Stimulated activated CD8-positive, alpha-beta memory T cell treated with anti-CD3 and anti-CD28 coated beads, Interleukin-7, amount 100 ng/mL, for 24 hours (primary cell): ENCODE results near the gene LTO1.

Experiments
- DNase-seq: peaks from one replicate; pipeline ENCODE4 v3.0.0-alpha.2; 2020; ENCODE audit warnings: low read depth

LTO1 gene

DNA sequence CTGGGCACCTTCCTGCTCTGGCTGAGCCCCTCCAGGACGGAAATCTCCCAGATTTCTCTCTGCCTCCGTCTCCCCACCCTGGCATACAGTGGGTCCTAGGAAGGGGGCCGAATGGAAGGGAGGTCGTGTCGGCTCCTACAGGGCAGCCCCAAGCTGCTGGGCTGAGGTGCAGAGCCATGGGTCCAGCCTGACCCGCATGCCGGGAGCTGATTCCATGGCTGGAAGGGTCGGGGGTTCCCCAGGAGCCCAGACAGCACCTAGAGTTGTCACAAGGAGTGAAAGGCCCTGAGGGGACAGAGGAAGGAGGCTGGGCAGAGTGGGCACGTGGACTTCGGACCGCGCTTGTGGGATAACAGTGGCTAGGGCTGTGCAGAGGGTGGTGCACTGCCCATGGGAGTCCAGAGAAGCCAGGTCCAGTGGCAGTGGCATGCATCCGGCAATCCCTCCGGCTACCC is 17.7 kb downstream of the LTO1 start:
- DNase-seq = no peak

DNA sequence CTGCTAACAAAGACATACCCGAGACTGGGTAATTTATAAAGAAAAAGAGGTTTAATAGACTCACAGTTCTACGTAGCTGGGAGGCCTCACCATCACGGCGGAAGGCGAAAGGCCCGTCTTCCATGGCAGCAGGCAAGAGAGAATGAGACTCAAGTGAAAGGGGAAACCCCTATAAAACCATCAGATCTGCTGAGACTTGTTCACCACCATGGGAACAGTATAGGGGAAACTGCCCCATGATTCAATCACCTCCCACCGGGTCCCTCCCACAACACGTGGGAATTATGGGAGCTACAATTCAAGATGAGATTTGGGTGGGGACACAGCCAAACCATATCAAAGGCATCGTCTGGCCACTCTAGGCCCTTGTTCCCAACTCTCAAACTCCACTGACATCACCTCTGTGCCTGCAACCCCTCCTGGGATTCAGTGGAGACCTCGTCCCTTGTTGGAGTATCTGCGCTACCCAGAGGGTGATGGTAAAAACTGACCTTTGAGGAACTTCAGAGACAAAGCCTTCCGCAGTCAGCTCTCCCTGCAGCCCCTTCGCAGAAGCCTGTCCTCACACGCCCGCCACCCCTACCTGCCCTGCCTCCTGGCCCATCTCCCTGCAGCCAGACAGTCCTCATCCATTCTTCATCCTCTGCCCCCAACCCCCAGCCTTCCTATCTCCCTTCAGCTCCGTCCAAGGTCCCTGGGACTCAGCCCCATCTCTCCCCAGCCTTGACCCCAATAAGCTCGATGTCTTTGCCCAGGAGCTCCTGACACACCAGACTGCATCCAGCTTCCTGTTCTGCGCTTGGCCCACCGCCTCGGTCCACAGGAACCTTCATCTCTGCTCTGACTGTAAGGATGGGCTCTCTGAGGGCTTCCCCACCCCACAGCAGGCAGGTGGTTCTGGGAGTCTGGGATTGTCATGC is 18.4 kb downstream of the LTO1 start:
- no peak for DNase-seq

DNA sequence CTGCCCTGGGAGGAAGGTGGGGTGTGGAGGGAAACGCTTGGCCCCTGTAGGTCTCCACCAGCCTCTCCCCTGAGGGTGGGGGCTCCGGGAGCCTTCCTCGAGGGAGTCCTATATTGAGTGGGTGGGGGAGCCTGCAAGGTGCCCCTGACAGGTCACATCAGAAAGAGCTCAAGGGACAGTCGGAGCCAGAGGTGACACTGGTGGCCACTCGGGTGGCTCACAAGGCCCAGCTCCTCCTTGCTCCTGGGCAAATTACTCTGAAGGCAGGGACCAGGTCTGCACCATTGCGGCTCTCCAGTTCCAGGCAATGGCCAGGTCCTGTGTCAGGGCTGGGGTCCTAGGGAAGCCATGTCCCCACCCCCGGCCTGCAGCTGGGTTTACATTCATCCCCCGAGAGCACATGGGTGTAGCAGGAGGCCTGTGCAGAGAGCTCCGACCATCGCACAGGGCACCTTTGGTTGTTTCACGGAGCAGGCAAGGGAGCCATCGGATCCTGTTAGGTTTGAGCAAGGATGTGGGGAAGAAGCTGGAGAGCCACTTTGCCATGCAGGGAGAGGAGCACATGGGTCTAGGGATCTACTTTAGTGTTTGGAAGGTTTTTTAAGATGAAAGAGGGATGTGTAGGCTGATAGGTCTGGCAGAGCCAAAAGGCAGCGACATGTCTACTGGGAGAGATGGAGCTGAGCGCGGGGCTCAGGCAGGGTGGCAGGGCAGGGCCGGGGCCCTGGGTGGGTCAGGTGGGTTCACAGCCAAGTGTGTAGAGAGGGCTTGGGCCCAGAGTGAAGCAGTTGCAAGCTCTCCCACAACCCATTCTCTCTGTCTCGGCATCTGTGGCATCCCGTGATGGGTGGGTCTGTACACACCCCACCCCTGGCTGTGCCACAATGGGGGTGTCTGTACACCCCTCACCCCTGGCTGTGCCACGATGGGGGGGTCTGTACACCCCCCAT is 19.4 kb downstream of the LTO1 start:
- DNase-seq = no peak

DNA sequence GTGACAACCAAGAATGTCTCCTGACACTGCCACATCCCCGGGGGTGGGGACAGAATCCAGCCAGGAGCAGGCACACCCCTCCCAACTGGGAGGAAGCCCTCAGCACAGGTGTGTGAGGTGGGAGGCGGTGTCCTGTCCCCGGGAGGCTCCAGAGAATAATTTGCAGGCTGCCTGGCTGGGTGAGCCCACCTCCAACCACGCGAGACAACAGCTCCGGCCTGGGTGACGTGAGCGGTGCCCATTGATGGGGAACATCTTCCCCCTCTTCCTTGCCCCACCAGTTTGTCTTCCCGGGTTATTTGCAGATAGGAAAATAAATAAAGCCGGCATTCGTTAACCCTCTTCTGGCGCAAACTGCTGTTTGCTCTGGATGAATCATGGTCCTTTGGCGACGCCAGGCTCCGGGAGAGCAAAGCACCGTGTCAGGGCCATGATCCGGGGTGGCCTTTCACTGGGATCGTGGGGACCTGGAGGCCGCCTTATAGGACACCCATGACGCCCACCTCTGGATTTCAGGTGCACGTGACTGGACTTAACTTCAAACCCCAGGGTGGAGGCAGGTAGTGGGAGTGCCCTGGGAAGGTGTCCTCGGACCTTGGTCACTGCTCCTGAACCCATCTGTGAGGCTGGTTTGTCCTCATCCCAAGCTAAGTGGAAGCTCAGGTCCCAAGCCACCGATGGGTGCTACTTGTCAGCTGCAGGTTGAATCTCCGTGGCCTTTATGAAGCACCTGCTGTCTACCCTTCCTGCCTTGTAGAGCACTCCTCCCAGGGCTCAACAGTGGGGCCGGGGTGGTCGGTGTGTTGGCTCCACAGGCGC is 20.3 kb downstream of the LTO1 start:
- no peak for DNase-seq

DNA sequence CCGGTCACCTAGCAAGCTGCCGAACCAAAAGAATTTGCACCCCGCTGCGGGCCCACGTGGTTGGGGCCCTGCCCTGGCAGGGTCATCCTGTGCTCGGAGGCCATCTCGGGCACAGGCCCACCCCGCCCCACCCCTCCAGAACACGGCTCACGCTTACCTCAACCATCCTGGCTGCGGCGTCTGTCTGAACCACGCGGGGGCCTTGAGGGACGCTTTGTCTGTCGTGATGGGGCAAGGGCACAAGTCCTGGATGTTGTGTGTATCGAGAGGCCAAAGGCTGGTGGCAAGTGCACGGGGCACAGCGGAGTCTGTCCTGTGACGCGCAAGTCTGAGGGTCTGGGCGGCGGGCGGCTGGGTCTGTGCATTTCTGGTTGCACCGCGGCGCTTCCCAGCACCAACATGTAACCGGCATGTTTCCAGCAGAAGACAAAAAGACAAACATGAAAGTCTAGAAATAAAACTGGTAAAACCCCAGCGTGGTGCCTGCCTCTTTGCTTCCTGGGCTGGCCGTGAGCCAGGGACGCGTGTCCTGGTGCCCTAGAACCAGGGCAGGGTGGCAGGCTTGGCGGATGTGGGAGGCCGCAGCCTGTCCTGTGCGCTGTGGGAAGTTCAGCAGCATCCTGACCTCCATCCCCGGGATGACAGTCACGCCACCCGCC is 21.0 kb downstream of the LTO1 start:
- DNase-seq = no peak

DNA sequence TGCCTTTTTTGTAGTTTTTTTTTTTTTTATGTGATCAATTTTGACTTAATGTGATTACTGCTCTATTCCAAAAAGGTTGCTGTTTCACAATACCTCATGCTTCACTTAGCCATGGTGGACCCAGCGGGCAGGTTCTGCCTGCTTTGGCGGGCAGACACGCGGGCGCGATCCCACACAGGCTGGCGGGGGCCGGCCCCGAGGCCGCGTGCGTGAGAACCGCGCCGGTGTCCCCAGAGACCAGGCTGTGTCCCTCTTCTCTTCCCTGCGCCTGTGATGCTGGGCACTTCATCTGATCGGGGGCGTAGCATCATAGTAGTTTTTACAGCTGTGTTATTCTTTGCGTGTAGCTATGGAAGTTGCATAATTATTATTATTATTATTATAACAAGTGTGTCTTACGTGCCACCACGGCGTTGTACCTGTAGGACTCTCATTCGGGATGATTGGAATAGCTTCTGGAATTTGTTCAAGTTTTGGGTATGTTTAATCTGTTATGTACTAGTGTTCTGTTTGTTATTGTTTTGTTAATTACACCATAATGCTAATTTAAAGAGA is 21.7 kb downstream of the LTO1 start:
- no peak for DNase-seq

DNA sequence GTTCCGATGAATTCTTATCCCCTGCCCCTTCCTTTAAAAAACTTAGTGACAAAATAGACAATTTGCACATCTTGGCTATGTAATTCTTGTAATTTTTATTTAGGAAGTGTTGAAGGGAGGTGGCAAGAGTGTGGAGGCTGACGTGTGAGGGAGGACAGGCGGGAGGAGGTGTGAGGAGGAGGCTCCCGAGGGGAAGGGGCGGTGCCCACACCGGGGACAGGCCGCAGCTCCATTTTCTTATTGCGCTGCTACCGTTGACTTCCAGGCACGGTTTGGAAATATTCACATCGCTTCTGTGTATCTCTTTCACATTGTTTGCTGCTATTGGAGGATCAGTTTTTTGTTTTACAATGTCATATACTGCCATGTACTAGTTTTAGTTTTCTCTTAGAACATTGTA is 22.2 kb downstream of the LTO1 start:
- no peak for DNase-seq

DNA sequence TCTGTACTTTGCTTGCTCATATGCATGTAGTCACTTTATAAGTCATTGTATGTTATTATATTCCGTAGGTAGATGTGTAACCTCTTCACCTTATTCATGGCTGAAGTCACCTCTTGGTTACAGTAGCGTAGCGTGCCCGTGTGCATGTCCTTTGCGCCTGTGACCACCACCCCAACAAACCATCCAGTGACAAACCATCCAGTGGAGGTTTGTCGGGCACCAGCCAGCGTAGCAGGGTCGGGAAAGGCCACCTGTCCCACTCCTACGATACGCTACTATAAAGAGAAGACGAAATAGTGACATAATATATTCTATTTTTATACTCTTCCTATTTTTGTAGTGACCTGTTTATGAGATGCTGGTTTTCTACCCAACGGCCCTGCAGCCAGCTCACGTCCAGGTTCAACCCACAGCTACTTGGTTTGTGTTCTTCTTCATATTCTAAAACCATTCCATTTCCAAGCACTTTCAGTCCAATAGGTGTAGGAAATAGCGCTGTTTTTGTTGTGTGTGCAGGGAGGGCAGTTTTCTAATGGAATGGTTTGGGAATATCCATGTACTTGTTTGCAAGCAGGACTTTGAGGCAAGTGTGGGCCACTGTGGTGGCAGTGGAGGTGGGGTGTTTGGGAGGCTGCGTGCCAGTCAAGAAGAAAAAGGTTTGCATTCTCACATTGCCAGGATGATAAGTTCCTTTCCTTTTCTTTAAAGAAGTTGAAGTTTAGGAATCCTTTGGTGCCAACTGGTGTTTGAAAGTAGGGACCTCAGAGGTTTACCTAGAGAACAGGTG is 23.1 kb downstream of the LTO1 start:
- no peak for DNase-seq

DNA sequence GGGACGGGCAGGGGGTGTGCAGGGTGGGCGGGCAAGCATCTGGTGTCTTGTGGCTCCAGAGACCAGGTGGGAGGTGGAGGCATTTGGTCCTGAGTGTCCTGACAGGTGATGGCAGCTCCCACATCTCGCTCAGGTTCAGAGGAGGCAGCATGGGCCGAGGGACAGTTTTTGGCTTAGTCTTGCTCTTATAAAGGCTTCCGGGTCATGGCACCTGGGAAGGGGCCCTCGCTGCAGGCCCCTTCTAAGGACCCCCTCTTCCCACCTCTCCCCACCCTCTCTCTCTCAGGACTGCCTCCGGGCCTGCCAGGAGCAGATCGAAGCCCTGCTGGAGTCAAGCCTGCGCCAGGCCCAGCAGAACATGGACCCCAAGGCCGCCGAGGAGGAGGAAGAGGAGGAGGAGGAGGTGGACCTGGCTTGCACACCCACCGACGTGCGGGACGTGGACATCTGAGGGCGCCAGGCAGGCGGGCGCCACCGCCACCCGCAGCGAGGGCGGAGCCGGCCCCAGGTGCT is 24.3 kb downstream of the LTO1 start:
- no peak for DNase-seq

DNA sequence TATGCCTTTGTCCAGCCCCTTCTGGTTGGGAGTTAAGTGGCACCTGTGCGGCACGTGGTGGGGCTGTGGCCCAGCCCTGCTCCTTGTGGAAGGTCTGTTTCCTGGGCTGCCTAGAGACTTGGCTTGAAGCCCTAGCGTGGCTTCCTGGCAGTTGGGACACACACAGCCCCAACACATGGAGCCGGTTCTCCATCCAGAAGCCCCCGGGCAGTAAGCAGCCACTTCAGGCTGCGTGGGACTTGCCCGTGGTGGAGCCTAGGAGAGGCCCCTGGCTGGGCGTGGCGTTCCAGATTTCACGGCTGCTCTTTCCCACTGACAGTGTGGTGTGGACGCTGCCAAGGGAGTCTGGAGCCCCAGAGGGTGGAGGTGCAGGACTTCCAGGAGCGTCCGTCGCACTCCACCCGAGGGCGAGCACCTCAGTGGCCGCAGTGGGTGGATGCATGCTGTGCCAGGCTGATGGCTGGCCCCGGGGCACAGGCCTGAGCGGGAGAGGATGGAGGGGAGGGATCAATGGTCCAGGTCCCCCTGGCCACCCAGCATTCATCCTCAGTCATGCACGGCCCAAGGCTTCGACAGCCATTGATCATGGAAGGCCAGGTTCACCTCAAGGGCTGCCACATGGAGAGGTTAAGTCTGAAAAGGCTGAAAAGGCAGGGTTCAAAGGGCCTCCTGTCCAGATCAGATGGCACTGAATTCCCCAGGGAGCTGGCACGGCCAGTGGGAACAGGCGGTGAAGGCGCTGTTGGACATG is 24.9 kb downstream of the LTO1 start:
- no peak for DNase-seq

DNA sequence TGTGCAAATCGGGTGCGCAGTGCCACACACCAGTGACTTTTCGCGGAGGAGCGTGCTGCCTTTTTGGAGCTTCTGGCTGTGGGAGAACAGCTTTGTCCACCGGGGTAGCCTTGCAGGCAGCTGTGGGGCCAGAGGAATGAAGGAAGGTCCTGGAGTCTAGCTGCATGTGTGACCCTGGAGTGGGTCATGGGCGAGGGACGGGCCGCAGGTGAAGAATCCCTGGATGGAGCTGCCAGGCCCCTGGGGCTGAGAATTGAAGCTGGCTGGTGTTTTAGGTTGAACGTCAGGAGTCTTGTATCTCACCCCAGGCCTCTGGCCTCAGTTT is 25.6 kb downstream of the LTO1 start:
- DNase-seq = no peak

DNA sequence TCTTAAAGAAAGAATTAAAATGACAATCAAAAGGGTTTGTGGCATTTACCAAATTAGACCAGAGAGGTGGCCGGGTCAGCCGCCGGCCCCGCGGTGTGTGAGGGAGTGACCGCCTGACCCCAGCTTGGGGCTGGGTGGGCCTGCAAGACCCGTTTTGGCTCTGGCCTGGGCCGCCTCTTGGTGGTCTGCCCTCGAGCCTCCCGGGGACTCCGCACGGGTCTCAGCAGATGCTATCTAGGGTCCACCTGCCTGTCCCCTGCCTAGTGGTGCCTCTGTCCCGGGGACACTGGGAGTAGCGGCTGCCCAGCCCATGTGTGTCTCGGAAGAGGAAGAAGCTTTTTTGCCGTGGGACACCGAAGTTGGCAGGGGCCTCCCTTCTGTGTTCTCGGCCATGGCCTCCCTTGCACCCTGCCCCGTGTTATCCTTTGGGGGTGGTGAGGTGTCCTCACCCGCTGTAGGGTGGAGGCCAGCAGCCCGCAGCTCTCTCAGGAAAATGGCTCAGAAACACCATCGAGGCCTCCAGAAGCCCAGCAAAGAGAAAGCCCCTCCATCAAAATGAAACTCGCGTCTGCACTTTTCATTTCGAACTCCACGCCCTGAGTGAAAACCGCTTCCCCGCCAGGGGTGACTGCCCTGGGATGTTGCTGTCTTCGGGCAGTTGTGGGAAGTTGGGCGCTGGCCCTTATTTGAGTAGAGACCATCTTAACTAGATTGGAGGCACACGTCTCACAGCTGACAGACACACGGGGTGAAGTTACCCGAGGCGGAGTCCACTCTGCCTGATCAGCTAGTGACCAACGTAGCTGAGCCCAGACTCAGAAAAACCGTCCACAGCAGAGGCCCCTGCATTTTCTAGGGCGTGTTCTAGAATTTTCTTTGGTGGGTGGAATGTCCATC is 26.2 kb downstream of the LTO1 start:
- no peak for DNase-seq

DNA sequence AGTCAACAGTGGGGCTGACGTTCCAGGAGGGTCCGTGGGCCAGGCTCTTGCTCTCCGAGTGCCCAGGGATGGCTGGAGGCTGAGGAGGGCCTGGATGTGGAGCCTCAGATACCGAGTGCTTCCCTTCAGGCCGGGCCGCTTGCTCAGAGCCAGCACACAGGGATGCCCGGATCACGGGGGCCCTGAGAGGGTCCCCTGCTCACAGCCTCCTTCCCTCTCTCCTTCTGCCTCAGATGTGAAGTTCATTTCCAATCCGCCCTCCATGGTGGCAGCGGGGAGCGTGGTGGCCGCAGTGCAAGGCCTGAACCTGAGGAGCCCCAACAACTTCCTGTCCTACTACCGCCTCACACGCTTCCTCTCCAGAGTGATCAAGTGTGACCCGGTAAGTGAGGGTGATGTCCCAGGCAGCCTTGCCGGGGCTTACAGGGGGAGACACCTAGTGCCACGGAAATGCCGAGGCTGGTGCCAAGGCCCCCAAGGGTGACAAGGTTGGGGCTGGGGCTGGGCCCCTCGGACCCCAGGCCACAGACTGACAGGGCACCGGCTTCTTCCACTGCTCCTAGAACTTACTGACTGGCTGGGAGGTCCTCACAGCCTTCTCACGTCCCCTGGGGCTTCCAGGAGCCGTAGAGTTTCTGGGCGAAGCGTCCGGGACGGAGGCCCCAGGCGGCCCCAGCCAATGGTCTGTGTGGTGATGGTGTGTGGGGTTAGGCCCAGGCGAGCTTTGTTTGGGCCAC is 27.2 kb downstream of the LTO1 start:
- DNase-seq = no peak

DNA sequence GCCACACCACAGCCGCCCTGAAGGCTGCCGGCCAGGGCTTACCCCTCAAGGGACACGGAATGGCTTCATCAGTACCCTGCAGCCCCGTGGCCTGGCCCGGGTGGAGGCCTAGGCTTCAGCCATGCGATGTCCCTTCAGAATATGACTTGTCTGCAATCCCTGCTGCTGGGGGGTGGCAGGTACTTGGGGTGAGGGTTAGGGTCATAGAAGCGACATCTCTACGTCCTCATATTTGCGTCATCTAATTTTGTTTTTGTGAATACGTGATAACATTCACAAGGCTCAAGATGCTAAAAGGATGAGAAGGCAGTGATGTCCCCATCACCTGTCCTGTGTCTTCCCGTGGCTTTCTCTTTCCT is 27.8 kb downstream of the LTO1 start:
- DNase-seq = no peak

DNA sequence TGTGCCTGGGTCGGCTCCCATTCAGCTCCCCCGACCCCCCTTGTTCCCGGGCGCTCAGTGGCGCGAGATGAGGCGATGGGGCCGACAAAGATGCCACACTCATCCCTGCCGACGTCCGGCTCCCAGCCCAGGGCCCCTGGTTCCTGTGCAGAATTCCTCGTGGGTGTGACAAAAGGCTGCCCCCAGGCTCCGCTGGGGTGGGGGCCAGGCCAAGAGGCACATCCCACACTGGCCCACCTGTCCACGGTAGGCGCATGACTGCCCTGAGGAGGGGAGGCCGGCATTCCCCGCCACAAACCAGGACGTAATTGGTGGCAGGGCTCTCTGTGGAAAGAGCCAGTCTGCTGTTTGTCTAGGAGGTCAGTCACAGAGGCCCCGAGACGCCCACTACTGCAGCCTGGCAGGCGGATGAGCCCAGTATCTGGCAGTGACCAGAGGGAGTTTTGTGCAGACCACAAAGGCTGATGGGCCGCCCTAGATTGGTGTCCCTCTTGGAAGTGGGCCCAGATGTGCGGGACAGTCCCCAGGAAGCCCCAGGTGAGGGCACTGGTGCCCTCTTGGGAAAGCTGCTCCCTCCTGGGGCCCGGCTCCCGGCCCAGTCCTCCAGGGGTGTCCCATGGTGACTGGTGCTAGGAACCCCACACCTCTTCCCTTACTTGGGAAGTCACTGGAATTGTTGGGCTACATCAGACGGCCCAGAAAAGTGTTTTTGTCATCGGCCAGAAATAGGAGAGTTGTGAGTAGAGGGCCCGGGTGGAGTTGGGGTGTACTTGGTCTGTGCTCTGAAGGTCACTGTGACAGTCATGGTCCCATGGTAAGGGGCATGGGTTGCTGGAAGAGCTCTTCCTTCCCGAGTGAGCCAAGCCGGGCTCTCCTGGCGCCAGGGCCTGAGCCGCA is 28.4 kb downstream of the LTO1 start:
- no peak for DNase-seq

DNA sequence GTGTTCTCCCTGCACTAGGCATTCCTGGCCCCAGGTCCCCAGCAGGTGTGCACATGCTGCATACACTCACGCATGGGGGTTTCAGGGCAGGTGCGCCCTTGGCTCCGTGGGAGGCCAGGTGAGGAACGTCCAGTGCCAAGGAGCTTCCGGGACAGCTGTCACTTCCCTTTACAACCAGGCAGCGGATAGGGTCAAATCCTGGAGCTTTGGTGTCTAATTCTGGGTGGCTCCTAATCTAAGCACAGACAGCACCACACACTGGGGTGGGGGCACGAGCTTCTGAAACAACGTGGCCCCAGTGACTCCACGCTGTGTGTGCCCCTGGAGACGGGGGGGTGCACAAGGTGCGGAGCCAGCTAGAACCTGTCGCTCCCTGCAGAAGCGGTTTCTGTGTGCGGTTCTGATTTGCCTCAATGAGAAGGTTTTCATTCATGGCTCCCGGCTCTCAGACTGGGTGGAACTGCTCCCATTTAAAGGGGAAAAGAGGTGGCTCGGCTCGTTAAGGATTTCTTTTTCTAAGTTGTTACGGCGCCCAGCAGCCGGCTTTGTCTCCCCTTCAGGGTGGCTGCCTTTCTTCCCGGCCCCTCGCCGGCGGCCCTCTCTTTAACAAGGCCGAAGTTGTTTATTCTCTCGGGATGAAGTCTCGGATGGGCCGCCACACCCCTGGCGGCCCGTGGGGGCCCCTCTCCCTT is 29.2 kb downstream of the LTO1 start:
- DNase-seq = no peak
